ENCODE measurements around the gene SMYD3. TPM values are rescaled to one million over a fixed set of nuclear protein-coding genes. Genes with fewer than 3 reads are reported as not detected.

Gene SMYD3
- total RNA-seq, 1 donor = 31.2 TPM

- no peak for DNase-seq (ENCODE audit: low read depth in 2 of 3, low spot score in 2 of 3)
These were observed 378.5 kb downstream of the SMYD3 start for GRCh38 chr1:246128494-246129069.

GRCh38 chr1:246126580-246126979 lies 380.5 kb downstream of the SMYD3 start:
- DNase-seq (ENCODE audit: low read depth in 2 of 3, low spot score in 2 of 3) = no peak

- DNase-seq (ENCODE audit: low read depth in 2 of 3, low spot score in 2 of 3) = no peak
These were observed 385.0 kb downstream of the SMYD3 start for GRCh38 chr1:246122071-246122470.

GRCh38 chr1:246121533-246121932 lies 385.5 kb downstream of the SMYD3 start:
- DNase-seq (ENCODE audit: low read depth in 2 of 3, low spot score in 2 of 3) = no peak

GRCh38 chr1:246117066-246117791 lies 389.9 kb downstream of the SMYD3 start:
- peak; percentile 16 to 85 (median 73) for DNase-seq (ENCODE audit: low read depth in 2 of 3, low spot score in 2 of 3)

GRCh38 chr1:246114369-246114768 lies 392.7 kb downstream of the SMYD3 start:
- no peak for DNase-seq (ENCODE audit: low read depth in 2 of 3, low spot score in 2 of 3)

GRCh38 chr1:246113555-246114095 lies 393.5 kb downstream of the SMYD3 start:
- peak in 2 of 3 donors; percentile 67 to 79 for DNase-seq (ENCODE audit: low read depth in 2 of 3, low spot score in 2 of 3)

GRCh38 chr1:246111570-246111969 lies 395.5 kb downstream of the SMYD3 start:
- no peak for DNase-seq (ENCODE audit: low read depth in 2 of 3, low spot score in 2 of 3)

- DNase-seq (ENCODE audit: low read depth in 2 of 3, low spot score in 2 of 3) = no peak
These were observed 396.5 kb downstream of the SMYD3 start for GRCh38 chr1:246110343-246111219.

- no peak for DNase-seq (ENCODE audit: low read depth in 2 of 3, low spot score in 2 of 3)
These were observed 398.7 kb downstream of the SMYD3 start for GRCh38 chr1:246108278-246108925.

GRCh38 chr1:246107516-246108277 lies 399.4 kb downstream of the SMYD3 start:
- DNase-seq (ENCODE audit: low read depth in 2 of 3, low spot score in 2 of 3) = no peak

GRCh38 chr1:246106342-246106763 lies 400.7 kb downstream of the SMYD3 start:
- DNase-seq (ENCODE audit: low read depth in 2 of 3, low spot score in 2 of 3) = peak in 2 of 3 donors; percentile 41 to 74

- no peak for DNase-seq (ENCODE audit: low read depth in 2 of 3, low spot score in 2 of 3)
These were observed 402.2 kb downstream of the SMYD3 start for GRCh38 chr1:246104927-246105326.

- DNase-seq (ENCODE audit: low read depth in 2 of 3, low spot score in 2 of 3) = no peak
These were observed 407.5 kb downstream of the SMYD3 start for GRCh38 chr1:246099570-246099969.

- DNase-seq (ENCODE audit: low read depth in 2 of 3, low spot score in 2 of 3) = no peak
These were observed 410.7 kb downstream of the SMYD3 start for GRCh38 chr1:246096356-246096755.

GRCh38 chr1:246095443-246095842 lies 411.6 kb downstream of the SMYD3 start:
- no peak for DNase-seq (ENCODE audit: low read depth in 2 of 3, low spot score in 2 of 3)

- DNase-seq (ENCODE audit: low read depth in 2 of 3, low spot score in 2 of 3) = no peak
These were observed 413.8 kb downstream of the SMYD3 start for GRCh38 chr1:246093230-246093629.

GRCh38 chr1:246092136-246092535 lies 414.9 kb downstream of the SMYD3 start:
- no peak for DNase-seq (ENCODE audit: low read depth in 2 of 3, low spot score in 2 of 3)

- no peak for DNase-seq (ENCODE audit: low read depth in 2 of 3, low spot score in 2 of 3)
These were observed 415.6 kb downstream of the SMYD3 start for GRCh38 chr1:246091477-246091876.

- DNase-seq (ENCODE audit: low read depth in 2 of 3, low spot score in 2 of 3) = no peak
These were observed 420.9 kb downstream of the SMYD3 start for GRCh38 chr1:246086191-246086590.
